Endodermal cell (in vitro differentiated cells): ENCODE data around the gene SOSTDC1. TPM values are rescaled to one million over a fixed set of nuclear protein-coding genes. Genes with fewer than 3 reads are reported as not detected.

Source experiments
- DNase-seq: peaks from one replicate; pipeline ENCODE4 v3.0.0-alpha.2; 2017
- H3K27ac ChIP-seq: 2 replicates; pipeline ENCODE4 v1.5.1; 2013; ENCODE audit warnings: mild to moderate bottlenecking, low read depth, low read length, moderate library complexity
- H3K27me3 ChIP-seq: 2 replicates; pipeline ENCODE4 v1.6.1; 2013; ENCODE audit warnings: mild to moderate bottlenecking, low read length, moderate library complexity; ENCODE audit not compliant: insufficient read depth, control insufficient read depth, poor library complexity, severe bottlenecking
- H3K36me3 ChIP-seq: 2 replicates; pipeline ENCODE4 v1.7.0; 2013; ENCODE audit warnings: mild to moderate bottlenecking, low read length, moderate library complexity; ENCODE audit not compliant: control insufficient read depth, insufficient read depth
- H3K4me1 ChIP-seq: one replicate; pipeline ENCODE4 v1.7.0; 2013; ENCODE audit warnings: low read length; ENCODE audit not compliant: control insufficient read depth, insufficient read depth
- H3K4me3 ChIP-seq: 2 replicates; pipeline ENCODE4 v1.5.1; 2013; ENCODE audit warnings: mild to moderate bottlenecking, low read length, moderate library complexity
- H3K9ac ChIP-seq: 2 replicates; pipeline ENCODE4 v1.6.1; 2013; ENCODE audit warnings: mild to moderate bottlenecking, low read length, moderate library complexity; ENCODE audit not compliant: poor library complexity, severe bottlenecking; ENCODE audit errors: extremely low read depth
- H3K9me3 ChIP-seq: 2 replicates; pipeline ENCODE4 v1.6.1; 2013; ENCODE audit warnings: mild to moderate bottlenecking, low read length, moderate library complexity; ENCODE audit not compliant: control insufficient read depth
- H3K27ac Mint-ChIP-seq: 2 replicates; pipeline ENCODE4 v1.8.0; 2020; ENCODE audit warnings: mixed read lengths
- H3K27me3 Mint-ChIP-seq: 2 replicates; pipeline ENCODE4 v1.8.0; 2021; ENCODE audit warnings: mild to moderate bottlenecking, mixed read lengths; ENCODE audit not compliant: insufficient read depth
- H3K36me3 Mint-ChIP-seq: 2 replicates; pipeline ENCODE4 v1.8.0; 2020; ENCODE audit warnings: low read depth, mixed read lengths
- H3K4me1 Mint-ChIP-seq: 2 replicates; pipeline ENCODE4 v1.8.0; 2020; ENCODE audit warnings: mixed read lengths
- H3K4me3 Mint-ChIP-seq: 2 replicates; pipeline ENCODE4 v1.8.0; 2020; ENCODE audit warnings: mild to moderate bottlenecking, moderate library complexity, mixed read lengths
- H3K9me3 Mint-ChIP-seq: 2 replicates; pipeline ENCODE4 v1.8.0; 2020; ENCODE audit warnings: mild to moderate bottlenecking, mixed read lengths
- WGBS, 2 experiments: methylation state at CpG; one replicate each; pipeline versions ENCODE4 v1.1.5 to v1.1.7; 2013; ENCODE audit warnings: missing lambda C conversion rate in 2 of 2, mixed read lengths in 1 of 2; ENCODE audit not compliant: insufficient coverage in 1 of 2, insufficient read length in 1 of 2; 5-methylcytosine and 5-hydroxymethylcytosine counted together
- total RNA-seq, 2 donors: library from RNA; stranded (reverse); fragmentation: NEBNext Ultra II Directional in 1 of 2; extraction: Animal tissue kit (Norgen Biotek cat#: 25700) in 1 of 2; gene quantifications; 2 replicates in 1 of 2; 3 replicates in 1 of 2; pipeline ENCODE4 v1.2.1, GENCODE V29; 2021
- TF ChIP-seq, protein P1 (sequence below): fragments of 200-600 bp; sonication (generic); conservative IDR thresholded peaks from 2 replicates; pipeline ENCODE4 v1.5.0; 2021; ENCODE audit warnings: antibody characterized with exemption, mild to moderate bottlenecking

SOSTDC1 gene
- total RNA-seq, 2 donors from 2014 or later = 0.13 to 0.29 TPM

DNA sequence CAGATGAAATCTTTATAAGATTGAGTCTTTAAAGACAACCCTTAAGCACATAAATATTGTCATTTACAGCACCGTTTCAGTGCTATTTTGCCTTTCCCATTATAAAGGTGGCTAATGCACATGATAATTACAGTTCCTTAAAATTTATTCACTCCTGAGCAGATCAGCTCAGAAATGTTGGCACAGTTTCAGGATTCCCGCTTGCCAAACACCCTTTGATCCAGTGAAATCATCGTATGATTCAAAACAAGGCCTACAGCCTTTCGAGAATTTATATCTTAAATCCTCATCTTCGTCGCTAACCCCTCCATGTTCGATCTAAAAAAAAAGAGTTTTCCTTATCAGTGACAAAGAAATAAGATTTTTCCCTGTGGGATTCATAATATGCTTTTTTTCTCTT lies 14.1 kb upstream of the SOSTDC1 start:
- H3K9me3 ChIP-seq = no peaks in the 10 kb centered on the region
- H3K36me3 ChIP-seq = no peaks in the 10 kb centered on the region
- Mint-ChIP-seq H3K9me3 (no peaks in the 10 kb centered on the region), H3K27me3 (no peaks in the 10 kb centered on the region), H3K4me1 (peaks cover 8% of the 10 kb centered on the region), H3K27ac (no peak overlapping the region), H3K36me3 (no peaks in the 10 kb centered on the region), H3K4me3 (no peak overlapping the region)
- H3K27me3 ChIP-seq = no peaks in the 10 kb centered on the region
- 87 to 91% methylated on average over 7 of the region's 7 CpGs for WGBS, 2 experiments
- H3K4me3 ChIP-seq = no peak overlapping the region
- no peaks in the 10 kb centered on the region for H3K4me1 ChIP-seq
- no peak for DNase-seq
- H3K9ac ChIP-seq = no peak overlapping the region
- TF ChIP-seq, protein P1, sequence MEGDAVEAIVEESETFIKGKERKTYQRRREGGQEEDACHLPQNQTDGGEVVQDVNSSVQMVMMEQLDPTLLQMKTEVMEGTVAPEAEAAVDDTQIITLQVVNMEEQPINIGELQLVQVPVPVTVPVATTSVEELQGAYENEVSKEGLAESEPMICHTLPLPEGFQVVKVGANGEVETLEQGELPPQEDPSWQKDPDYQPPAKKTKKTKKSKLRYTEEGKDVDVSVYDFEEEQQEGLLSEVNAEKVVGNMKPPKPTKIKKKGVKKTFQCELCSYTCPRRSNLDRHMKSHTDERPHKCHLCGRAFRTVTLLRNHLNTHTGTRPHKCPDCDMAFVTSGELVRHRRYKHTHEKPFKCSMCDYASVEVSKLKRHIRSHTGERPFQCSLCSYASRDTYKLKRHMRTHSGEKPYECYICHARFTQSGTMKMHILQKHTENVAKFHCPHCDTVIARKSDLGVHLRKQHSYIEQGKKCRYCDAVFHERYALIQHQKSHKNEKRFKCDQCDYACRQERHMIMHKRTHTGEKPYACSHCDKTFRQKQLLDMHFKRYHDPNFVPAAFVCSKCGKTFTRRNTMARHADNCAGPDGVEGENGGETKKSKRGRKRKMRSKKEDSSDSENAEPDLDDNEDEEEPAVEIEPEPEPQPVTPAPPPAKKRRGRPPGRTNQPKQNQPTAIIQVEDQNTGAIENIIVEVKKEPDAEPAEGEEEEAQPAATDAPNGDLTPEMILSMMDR = no peak
- H3K27ac ChIP-seq = no peak overlapping the region

DNA sequence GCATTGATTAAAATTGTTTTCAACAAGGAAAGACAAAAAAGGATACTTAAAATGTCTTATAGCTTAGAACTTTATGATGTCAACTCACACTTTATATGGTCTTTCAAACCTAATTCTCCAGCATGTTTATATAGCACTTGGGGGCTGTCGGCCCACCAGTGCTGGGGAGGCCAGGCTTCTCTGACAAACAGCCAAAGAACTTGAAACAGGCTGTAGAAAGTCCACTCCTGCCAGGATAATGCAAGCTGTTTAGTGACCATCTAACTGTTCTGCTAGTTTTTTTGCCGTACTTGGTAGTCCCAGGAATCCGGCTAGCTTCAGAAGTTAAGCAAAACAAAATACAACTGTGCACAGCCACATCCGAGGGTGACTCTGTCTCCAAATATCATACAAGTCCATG lies 13.6 kb upstream of the SOSTDC1 start:
- TF ChIP-seq, protein P1 = no peak
- Mint-ChIP-seq H3K27ac (no peak overlapping the region), H3K9me3 (no peaks in the 10 kb centered on the region), H3K36me3 (no peaks in the 10 kb centered on the region), H3K4me3 (no peak overlapping the region), H3K27me3 (no peaks in the 10 kb centered on the region), H3K4me1 (peaks cover 4% of the 10 kb centered on the region)
- no peak for DNase-seq
- Histone ChIP-seq H3K36me3 (no peaks in the 10 kb centered on the region), H3K9me3 (no peaks in the 10 kb centered on the region), H3K27me3 (no peaks in the 10 kb centered on the region), H3K27ac (no peak overlapping the region), H3K4me1 (no peaks in the 10 kb centered on the region), H3K9ac (no peak overlapping the region), H3K4me3 (no peak overlapping the region)
- 94 to 100% methylated on average over 2 to 4 of the region's 4 CpGs for WGBS, 2 experiments

DNA sequence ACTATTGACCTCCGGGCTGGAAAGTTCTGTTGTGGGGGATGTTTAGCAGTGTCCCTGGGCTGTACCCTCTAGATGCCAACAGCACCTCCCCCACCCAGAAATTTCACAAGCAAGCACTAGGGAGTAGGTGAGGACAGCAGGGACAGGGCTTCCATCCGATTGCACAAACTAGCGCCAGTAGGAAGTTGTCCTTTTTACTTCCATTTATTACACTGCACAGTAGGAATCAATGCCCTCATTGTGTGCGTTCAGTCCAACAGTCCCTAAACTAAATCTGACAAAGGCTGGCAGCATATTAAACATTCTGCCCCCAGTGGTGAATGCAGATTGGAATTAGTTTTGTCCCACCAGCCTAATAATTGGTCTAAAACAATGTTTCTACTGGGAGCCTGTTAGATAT lies 6.4 kb upstream of the SOSTDC1 start:
- DNase-seq = no peak
- Mint-ChIP-seq H3K27ac (no peak overlapping the region), H3K27me3 (no peaks in the 10 kb centered on the region), H3K4me1 (no peaks in the 10 kb centered on the region), H3K9me3 (no peaks in the 10 kb centered on the region), H3K36me3 (no peaks in the 10 kb centered on the region), H3K4me3 (no peak overlapping the region)
- no peaks in the 10 kb centered on the region for H3K27me3 ChIP-seq
- H3K4me3 ChIP-seq = no peak overlapping the region
- no peak overlapping the region for H3K27ac ChIP-seq
- H3K9me3 ChIP-seq = no peaks in the 10 kb centered on the region
- 91 to 100% methylated on average over 2 to 3 of the region's 4 CpGs for WGBS, 2 experiments
- TF ChIP-seq, protein P1 = no peak
- no peak overlapping the region for H3K9ac ChIP-seq
- H3K4me1 ChIP-seq = no peaks in the 10 kb centered on the region
- H3K36me3 ChIP-seq = no peaks in the 10 kb centered on the region
